Measurements from ENCODE around the gene SGTA.
A peak's percentile ranks its signal among the peaks of the same experiment; 100 is the strongest.
"Not testable (repeated sequence)": the region's sequence is repeated elsewhere in the genome, so short reads cannot be mapped to it uniquely, and the experiment has no call there.

SGTA gene

DNA sequence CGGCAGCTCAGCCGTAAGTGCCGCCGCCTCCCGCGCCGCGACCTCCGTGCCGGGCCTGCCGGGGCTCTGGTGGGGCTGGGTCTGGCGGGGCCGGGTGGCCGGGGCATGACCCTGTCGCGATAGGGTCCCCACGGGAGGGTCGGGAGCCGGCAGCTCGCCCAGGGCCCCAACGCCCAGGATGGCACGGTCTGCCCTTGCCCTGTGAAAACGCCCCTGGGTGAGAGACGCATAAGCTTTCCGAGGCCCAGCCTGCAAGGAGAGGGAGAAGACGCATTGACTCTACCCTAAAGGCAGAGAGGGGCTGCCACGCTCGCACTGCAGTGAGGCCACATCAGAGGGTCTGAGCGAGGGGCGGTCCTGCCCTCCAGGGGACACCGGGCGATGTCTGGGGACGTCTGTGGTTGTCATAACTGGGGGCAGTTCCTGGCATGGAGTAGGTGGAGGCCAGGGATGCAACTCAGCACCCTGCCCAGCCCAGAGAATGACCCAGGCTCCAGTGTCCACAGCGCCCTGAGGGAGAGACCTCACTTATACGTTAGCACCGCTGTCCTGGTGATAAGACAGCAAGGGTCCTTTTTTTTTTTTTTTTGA, 37.1 kb upstream of the SGTA start:
- TF ChIP-seq, protein P1, sequence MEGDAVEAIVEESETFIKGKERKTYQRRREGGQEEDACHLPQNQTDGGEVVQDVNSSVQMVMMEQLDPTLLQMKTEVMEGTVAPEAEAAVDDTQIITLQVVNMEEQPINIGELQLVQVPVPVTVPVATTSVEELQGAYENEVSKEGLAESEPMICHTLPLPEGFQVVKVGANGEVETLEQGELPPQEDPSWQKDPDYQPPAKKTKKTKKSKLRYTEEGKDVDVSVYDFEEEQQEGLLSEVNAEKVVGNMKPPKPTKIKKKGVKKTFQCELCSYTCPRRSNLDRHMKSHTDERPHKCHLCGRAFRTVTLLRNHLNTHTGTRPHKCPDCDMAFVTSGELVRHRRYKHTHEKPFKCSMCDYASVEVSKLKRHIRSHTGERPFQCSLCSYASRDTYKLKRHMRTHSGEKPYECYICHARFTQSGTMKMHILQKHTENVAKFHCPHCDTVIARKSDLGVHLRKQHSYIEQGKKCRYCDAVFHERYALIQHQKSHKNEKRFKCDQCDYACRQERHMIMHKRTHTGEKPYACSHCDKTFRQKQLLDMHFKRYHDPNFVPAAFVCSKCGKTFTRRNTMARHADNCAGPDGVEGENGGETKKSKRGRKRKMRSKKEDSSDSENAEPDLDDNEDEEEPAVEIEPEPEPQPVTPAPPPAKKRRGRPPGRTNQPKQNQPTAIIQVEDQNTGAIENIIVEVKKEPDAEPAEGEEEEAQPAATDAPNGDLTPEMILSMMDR (IDR thresholded peaks at IDR 0.05; ENCODE audit: low read depth, low read length) = no peak
- peak overlapping the region; percentile 75 for H3K4me3 ChIP-seq (ENCODE audit: low read depth, low read length)

DNA sequence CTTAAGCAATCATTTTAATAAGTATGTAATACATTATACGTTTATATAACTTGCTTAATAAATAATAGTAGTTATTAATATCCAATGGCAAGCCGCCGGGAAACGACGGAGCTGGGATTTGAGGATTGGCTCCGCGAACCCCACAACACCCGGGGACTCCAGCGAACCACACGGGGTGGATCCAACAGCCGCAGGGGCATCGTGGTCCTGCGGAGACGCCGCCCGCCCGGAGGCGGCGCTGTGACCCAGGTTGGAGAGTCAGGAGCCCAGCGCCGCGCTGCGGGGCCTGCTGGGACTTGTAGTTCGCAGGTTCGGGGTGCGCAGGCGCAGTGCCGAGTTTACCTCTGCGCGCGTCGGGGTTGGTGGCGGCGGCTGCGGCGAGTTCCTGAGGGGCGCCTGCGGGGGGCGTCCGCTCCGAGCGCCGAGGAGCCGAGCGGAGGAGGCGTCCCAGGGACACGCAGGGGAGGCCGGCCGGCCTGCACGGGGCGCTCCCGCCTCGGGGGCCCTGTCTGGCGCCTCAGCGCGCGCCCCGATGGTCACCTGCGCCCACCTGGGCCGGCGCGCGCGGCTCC, 36.6 kb upstream of the SGTA start, which contains the start of gene ZNF554:
TSS of gene ZNF554 (plus strand) at position 329 of the 572 bp plus-strand sequence. CDS start at position 533, 204 bp downstream.
- TF ChIP-seq, protein P1 (IDR thresholded peaks at IDR 0.05; ENCODE audit: low read depth, low read length) = peak; percentile 93
- H3K4me3 ChIP-seq (ENCODE audit: low read depth, low read length) = peak within 1 kb of the TSS; percentile 75

DNA sequence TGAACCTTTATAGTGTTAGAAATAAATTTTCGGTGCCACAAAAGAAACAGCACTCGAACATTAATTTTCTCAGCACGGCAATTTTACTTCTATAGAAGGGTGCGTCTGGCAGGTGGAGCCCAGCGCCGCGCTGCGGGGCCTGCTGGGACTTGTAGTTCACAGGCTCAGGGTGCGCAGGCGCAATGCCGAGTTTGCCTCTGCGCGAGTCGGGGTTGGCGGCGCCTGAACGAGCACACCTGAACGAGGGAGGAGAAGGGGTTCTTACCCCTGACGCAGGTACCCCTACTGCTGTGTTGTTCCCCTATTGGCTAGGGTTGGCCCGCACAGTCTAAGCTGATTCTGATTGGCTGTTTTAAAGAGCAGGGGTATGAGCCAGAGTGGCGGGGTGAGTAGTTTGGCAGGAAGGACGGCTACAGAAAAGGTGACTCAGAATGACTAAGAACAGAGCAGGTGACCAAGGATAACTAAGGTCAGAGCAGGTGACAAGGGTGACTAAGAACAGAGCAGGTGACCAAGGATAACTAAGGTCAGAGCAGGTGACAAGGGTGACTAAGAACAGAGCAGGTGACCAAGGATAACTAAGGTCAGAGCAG, 34.3 kb upstream of the SGTA start:
- H3K4me3 ChIP-seq (ENCODE audit: low read depth, low read length) = not testable (repeated sequence)

DNA sequence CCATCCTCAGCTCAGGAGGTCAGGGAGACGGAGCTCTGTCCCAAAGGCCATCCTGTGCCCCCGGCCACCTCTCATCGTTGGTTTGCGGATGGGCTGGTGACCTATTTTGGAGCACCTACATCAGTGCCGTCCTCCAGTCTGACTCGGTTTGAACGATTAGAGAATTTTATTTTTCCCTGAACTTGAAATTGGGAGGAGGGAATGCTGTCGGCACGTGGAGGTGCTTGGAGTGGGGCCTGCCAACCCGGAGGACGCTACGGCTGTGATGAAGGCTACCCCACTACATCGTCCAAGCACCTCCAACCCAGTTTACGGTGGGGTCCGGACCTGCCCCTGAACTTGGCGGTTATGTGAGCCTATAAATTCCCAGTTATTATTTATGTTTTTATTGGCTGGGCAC, 33.6 kb upstream of the SGTA start:
- TF ChIP-seq, protein P1 (IDR thresholded peaks at IDR 0.05; ENCODE audit: low read depth, low read length) = no peak

DNA sequence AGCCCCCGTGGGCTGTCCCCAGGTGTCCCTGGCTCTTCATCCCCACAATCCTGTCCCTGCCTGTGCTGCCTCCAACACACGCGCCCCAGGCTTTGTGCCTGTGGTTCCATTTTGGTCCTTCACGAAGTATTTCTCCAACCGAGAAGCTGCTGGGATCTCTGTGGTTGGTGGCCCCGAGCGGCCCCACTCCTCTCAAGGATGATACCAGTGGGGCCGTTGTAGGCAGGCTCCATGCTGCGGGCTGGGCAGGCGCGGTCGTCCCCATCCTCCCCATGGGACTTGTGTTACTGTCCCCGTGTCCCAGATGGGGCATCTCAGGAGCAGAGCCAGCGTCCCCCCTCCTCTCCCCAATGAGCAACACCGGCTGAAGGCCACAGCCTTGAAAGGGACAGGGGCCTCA, 32.9 kb upstream of the SGTA start:
- TF ChIP-seq, protein P1 (IDR thresholded peaks at IDR 0.05; ENCODE audit: low read depth, low read length) = no peak

More for the DNA sequence above, 33.6 kb upstream of the SGTA start:
- H3K4me3 ChIP-seq (ENCODE audit: low read depth, low read length) = no peak overlapping the region

DNA sequence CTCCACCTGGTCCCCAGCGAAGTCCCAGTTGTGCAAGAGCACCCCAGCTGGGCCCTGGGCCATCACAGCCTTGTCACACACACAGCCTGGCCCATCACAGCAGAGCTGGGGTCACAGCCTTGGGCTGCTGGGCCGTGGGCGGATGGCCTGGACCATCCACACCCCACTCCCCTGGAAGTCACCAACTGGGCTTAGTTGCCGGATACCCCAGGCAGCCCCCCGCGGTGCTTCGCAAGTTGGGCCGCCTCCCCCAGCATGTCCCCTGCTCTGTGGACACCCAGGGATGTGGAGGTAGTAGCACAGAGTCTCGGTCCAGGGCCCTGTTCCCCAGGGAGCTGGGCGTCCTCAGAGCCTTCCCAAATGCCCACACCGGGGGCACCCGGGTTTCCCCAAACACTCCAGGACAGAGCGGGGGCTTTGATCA, 32.1 kb upstream of the SGTA start:
- no peak overlapping the region for H3K4me3 ChIP-seq (ENCODE audit: low read depth, low read length)
- TF ChIP-seq, protein P1 (IDR thresholded peaks at IDR 0.05; ENCODE audit: low read depth, low read length) = no peak

More for the DNA sequence above, 32.9 kb upstream of the SGTA start:
- no peak overlapping the region for H3K4me3 ChIP-seq (ENCODE audit: low read depth, low read length)

DNA sequence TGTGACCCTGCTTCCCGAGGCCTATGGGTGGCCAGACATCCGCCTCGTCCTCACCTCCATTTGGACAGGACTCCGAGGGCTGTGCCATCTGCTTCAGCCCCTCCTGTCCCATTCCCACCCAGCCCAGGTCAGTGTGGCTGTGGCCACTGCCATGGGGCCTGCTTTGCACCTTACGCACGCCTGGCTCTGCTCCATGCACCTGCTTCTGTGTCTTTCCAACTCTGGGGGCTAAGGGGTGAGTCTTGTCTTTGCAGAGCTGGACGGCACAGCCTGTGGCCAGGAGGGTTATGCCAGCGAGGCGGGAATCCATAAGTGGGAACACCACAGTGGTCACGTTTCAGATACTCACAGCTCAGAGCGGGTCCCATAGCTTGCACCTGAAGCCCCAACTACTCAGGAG, 31.4 kb upstream of the SGTA start:
- TF ChIP-seq, protein P1 (IDR thresholded peaks at IDR 0.05; ENCODE audit: low read depth, low read length) = no peak
- no peak overlapping the region for H3K4me3 ChIP-seq (ENCODE audit: low read depth, low read length)
